HG03025 (cell line): Measurements from ENCODE around the gene MDM2.

ENCODE experiments used
- ATAC-seq: cut with Tn5 transposase; IDR thresholded peaks from one replicate; pipeline ENCODE4 v1.9.1; 2021; ENCODE audit warnings: mild to moderate bottlenecking, moderate library complexity; ENCODE audit not compliant: unreplicated experiment, low FRiP score

The MDM2 gene

DNA sequence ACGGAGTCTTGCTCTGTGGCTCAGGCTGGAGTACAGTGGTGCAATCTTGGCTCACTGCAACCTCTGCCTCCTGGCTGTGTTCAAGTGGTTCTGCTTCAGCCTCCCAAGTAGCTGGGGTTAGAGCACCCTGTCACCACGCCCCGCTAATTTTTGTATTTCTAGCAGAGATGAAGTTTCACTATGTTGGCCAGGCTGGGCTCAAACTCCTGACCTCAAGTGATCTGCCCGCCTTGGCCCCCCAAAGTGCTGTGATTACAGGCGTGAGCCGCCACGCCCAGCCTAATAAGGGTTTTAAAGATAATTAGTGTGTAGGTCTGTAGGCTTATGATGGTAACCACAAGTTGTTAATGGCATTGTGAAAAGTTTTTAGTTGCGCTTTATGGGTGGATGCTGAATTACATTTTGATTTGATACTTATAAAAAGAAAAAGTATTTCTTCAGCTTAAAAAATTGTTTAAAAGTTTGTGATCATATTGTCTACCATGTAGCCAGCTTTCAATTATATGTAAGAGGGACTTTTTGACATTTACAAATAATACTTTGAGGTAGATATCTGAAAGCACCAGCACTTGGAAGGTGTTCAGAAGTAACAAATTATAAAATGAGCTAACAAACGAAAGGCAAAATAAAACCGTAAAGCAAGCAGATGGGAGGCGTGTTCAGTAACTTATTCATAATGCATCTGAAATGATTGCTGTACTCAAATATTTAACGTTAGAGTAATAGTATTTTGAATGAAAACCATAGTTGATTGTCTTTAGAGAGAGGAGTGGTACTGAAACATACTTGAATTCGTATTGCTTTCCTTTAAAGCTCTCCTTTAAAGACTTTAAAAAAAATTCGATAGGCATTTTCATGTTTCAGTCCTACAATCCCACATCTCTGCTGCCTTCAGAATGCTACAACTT is 37.1 kb downstream of the MDM2 start:
- ATAC-seq, result no peak

DNA sequence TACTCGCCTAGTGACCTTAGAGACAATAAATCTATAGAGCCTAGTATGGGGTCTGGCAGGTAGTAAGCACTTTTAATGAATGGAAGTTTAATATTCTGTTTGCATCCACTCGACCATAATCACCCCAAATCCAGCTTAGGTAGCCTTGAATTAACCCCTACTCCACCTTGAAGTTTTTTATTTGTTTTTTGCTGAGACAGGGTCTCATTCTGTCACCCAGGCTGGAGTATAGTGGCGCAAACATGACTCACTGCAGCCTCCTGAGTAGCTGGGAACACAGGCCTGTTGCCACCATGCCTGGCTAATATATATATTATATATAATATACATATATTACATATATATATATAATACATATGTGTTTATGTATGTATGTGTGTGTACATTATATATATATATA is 38.8 kb downstream of the MDM2 start:
- ATAC-seq, result no peak

DNA sequence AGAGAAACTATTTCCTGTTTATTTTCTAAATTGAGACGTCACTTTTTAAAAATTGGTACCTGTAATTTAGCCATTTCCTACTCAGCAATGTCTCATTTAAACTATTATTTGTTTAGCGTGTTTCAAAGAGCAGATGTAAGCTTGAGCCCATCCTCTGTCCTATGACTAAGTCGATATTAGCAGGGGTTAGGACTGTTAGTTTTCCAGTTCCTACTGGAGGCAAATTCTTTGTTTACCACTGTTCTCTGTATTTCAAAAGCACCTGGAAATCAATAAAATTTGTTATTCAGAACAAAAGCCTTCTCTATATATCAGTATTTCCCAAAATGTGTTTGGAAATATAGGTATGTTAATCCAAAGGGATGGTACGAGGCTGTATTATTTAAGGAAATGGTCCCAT is 42.4 kb downstream of the MDM2 start:
- ATAC-seq, result no peak

DNA sequence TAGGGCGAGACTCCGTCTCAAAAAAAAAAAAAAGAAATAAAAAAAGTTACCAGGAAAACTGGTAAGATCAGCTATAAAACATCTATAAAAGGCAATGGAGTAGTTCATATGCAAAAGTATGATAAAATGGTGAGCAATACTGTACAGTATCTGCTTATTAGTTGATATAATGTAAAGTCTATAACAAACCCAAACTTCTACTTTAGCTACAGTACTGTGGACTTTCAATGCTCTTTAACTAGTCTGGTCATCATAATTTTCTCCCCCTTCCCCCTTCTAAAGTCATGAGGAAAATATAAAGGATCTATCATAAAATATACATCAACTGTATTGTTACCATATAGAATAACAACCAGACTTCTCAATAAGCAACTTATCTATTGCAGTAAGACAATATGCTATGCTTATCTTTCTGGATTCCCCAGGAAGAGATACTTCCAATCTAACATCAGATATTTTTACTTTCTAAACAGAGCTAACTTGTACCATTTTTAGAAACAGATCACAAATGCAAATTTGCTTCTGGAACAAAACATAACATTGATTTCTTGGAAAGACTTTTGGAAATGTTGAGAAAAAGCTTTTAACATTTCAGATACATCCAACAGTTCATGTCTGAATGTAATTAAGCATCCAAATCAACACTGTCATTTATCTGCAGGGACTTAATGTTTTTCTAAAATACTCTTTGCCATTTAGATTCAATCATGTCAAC is 43.8 kb downstream of the MDM2 start:
- ATAC-seq, result no peak

DNA sequence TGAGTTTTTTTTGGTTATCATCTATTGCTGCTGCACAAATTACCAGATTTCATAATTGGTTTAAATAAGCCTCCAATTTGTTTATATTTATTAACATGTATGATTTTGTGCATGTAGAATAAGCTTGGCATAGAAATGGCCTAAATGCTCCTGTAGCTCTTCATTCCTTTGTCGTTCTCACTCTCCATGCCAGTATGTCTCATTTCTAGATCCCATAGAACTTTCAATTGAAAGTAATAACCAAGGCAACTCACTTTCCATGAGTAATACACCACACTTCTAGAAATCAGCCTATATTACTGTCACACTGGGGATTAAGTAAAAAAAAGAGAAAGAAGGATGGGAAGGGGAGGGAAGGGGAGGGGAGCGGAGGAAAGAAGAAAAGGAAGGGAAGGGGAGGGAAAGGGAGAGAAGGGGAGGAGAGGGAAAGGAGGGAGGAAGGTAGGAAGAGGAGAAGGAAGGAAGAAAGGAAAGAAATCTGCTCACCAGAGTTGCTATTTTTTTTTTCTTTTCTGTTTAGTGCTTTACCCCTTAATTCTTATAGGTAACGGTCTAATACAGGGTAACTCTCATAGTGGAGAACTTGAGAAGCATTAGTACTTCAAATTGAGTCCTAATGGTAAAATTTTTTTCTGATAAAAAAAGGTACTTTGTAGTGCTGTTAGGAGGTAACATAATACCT is 45.6 kb downstream of the MDM2 start:
- no peak for ATAC-seq

DNA sequence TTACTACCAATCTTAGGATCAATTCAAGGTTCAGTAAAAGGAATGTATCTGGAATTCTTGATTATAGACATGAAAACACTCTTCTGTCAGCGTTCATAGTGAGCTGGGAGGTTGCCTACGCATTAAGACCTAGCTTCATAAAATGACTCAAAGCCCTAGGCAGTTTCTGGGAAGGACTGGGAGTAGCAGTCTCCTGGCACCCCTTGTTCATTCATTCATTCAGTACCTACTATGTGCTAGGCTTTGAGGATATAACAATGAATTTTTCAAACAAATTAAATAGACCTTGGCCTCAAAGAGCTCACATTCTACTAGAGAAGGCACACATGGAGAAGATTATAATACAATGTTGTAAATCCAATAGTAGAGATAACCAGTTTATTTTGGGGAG is 46.1 kb downstream of the MDM2 start:
- ATAC-seq, result no peak

DNA sequence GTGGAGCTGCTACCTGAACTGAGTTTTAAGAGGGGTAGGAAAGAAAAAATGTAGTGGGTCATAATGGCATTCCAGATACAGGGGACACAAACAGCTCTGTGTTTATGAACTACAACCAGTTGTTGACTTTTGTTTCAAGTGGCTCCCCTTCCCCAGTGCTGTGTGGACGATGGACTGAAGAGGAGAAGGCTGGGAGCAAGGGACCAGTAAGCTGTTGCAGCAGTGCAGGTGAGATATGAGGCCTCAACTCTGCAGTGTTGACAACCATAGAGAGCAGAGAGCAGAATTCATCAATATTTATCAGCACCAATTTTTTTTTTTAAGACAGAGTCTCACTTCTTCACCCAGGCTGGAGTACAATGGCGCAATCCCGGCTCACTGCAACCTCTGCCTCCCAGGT is 46.6 kb downstream of the MDM2 start:
- ATAC-seq, result no peak

DNA sequence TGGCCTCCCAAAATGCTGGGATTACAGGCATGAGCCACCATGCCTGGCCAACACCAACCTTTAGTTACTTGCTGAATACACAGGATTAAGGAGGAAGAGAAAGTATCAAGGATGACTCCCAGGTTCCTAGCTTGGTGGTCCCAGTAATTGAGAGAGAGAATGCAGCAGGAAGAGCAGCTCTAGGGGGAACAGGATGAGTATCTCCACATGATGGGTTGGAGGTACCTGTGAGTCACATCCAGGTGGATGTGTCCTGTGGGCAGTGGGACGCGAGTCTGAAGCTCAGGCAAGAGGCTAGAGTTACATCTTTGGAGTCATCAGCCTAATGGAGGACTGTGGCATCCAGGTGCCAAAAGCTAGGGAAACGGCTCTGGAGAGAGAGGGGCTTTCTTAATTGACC is 47.1 kb downstream of the MDM2 start:
- no peak for ATAC-seq

DNA sequence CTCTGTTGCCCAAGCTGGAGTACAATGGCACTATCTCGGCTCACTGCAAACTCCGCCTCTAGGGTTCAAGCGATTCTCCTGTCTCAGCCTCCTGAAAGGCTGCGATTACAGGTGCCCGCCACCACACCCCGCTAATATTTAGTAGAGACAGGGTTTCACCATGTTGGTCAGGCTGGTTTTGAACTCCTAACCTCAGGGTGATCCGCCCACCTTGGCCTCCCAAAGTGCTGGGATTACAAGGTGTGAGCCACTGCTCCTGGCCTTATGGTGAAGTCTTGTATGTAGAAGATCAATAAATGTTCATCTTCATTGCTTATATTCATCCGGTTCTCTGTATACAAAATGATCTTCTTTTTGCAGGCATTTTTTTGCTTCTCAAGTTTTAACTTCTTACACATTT is 47.8 kb downstream of the MDM2 start:
- no peak for ATAC-seq

DNA sequence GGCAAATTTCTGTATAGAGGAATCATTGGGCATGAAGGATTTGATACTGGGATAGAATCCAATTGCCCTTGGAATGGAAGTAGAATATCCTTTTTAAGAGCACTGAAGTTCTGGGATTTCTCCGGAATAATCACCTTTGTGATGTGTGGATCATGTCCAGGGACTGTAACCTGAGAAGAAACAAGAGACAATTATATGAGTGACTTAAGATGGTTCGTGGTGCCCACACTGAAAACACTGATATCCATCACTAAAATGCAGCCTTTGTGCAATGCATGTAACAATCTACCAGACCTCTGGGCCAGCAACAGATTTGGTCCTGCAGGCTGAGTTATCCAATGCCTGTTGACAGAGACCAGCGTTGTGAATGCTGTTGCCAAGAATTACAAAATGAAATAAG is 48.5 kb downstream of the MDM2 start:
- ATAC-seq, result no peak

DNA sequence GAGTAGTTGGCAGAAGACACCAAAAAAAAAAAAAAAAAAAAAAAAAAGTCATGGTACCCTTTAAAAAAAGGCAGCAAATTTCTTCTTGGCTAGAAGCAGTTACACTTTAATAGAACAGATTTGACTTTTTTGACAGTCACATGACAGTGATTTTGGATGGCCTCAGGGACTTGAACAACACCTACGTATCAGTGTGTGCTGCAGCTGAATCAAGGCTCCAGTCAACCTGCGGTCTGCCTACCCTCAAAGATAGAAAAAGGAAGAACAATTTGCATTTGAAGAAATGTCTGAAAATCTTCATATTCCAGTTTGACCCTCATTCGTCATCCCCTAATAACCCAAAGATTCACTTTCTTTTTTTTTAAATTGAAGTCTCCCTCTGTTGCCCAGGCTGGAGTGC is 53.9 kb downstream of the MDM2 start:
- ATAC-seq, result no peak

DNA sequence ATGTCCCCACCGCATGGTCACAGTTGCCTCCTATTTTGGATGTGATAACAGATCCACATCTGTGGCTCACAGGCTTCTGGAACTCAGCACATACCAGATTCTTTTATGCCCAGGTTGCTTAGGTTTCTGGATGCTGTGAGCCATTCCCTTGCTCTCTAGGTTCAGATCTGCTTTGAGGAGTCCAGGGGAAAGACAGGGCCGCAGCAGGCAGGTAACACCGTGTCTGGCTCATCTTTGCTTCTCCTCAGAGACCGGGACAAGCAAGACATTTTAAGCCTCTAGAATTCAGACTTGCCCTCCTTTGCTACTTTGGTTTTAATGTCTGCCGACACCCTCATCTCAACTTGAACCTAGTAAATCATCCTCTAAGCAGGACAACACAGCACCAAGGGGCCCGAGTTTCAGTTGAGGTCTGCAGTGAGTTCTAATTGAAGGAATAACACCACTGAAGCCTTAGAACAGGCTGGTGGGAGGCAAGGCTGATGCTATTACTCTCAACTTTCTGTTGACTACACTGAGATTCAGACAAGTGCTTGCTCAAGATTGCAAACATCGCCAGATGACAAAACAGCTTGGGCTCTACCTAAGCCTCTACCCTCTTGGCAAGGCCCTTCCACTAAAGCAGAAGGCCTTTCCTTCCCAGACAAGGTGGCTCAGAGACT is 55.3 kb downstream of the MDM2 start:
- ATAC-seq, result no peak

DNA sequence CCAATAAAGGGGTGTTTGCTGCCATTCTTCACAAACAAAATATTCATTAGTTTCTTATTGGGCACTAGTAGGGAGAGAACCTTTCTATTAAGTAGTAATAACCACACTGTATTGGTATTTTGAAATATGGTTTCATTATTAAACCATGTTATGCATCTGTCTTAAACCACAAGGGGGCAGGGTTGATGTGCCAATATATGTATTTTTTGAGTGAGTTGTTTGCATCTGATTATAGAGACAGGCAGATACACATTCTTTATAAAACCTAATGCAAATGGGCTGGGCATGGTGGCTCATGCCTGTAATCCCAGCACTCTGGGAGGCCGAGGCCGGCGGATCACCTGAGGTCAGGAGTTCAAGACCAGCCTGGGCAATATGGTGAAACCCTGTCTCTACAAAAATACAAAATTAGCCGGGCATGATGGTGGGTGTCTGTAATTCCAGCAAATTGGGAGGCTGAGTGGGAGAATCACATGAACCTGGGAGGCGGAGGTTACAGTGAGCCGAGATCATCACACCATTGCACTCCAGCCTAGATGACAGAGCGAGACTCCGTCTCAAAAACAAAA is 56.0 kb downstream of the MDM2 start:
- ATAC-seq, result peak; percentile 57

DNA sequence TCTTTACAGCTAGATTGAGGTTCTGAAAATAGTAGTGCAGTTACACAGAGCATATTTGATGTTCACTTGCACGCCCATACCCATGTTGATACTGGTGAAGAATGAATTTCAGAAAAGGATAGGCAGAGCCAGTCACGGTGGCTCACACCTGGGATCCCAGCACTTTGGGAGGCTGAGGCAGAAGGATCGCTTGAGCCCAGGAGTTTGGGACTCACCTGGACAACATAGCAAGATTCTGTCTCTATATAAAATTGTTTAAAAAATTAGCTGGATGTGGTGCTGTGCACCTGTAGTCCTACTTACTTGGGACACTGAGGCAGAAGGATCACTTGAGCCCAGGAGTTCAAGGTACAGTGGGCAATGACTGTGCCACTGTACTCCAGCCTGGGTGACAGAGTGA is 56.6 kb downstream of the MDM2 start:
- ATAC-seq, result no peak

DNA sequence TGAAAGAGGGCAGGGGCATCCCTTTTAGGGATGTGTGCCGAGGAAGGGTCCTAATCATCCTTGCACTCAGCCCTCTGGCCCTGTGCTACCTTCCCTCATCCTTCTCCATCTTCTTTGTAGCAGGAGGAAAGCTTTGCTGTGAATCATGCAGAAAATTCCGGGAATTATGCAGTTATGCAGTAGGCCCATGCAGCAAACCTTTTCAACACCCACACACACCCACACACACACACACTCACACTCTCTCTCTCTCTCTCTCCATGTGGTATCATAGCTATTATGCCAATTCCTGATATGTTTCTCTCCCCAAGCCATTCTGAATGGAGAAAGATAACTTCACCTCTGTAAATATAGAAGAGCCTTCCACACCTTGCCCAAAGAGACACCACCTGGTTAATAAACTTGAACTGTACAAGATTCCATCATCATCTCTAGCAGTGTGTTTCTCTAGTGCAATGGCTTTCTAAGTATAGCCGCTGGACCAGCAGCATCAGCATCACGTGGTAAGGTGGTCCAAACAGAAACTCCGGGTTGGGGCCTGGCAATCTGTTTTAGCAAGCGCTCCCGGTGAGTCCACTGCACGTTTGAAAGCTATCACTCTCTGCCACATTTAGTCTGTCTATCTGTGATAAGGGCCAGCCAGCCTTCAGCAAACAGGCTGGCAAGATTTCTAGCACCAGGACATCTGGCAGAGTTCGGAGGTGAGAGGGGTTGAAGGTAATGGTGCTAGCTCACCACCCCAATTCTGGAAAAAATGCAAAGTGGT is 57.6 kb downstream of the MDM2 start:
- no peak for ATAC-seq

DNA sequence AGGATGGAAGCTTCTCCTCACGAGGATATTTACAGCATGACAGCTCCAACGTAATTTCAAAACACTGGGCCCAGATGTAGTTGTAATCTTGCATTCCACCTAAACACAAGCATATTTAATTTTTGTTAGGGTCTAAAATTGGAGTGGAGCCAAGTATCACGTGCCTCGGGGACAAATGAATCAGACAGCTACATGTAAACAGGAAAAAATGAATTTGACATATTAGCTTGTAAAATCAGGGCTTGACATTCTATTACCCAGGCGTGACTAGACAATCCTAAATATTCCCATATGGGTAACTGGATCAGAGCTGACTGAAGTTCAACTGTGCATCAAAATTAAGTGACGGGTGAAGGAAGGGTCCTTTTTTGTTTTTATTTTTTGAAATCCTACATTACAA is 59.0 kb downstream of the MDM2 start:
- ATAC-seq, result no peak

DNA sequence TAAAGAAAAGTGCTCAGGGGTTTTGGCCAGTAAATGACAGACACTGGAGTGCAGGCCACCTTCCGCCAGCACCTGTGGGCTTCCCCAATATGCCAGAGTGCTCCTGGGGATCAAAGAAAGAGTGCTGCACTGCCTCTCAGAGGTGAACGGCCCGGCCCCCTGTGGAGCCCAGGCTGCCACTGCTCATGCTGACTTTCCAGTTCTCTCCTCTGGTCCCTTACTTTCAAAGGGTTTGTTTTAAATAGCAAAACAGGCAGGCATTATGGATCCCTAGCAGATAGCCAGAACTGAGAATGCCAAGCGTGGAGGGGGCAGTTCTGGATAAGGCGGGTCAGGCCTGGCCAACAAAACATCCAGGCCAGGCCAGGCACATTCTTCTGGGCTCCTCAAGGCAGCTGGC is 59.6 kb downstream of the MDM2 start:
- ATAC-seq, result no peak

DNA sequence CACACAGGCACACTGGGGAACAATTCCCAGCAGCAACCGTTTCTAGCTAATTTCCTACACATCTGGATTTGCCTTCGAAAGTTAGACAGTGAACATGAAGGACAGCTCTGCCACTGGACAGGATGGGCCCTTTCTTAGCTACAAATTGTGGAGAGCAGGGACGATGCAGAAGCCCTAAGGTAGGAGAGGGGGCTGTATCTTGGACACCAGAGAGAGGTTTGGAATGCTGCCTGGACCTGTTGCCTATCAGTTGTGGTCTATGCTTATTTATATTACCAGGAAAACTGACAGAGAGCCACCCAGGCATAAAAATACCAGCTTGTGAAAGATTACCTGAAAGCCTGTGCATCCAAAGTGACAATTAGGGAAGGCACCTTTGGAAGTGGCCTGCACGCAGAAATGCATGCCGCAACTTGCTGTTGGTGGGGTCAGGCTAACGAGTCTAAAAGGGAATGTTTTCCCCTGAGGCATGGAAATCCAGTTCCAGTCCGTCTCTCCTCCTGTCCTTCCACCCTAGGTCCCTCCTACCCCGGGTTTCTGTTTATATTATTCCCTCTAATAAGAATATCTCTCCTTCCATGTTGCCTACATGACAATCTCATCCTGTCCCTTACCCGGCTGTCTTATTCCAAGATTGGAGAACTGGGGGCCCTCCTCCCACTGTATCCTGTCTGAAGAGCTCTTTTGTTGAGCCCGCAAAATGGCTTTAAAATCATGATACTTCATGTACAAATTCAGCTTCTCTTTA is 60.2 kb downstream of the MDM2 start:
- no peak for ATAC-seq

DNA sequence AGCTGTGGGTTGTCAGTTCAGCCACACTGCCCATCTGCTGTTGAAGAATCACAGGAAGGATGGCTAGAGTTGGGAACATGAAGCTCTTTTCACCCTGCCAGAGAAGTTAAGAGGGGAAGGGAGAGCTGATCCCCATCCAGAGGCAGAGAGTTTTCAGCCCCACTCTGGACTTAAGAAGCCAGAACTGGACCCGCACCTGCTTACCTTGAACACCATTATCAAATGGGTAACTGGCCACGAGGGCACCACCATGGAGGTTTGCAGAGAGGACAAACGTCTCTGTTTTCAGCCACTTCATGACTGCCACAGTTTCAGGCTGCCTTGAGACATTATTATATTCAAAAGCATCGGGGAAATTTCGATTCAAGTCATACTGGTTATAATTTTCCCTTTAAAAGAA is 62.0 kb downstream of the MDM2 start:
- ATAC-seq, result no peak
